Measurements from ENCODE around the gene TRPC5OS. TPM values are rescaled to one million over a fixed set of nuclear protein-coding genes. Genes with fewer than 3 reads are reported as not detected.

TRPC5OS gene
- total RNA-seq, 1 experiment from 2014 or later: not detected

DNA sequence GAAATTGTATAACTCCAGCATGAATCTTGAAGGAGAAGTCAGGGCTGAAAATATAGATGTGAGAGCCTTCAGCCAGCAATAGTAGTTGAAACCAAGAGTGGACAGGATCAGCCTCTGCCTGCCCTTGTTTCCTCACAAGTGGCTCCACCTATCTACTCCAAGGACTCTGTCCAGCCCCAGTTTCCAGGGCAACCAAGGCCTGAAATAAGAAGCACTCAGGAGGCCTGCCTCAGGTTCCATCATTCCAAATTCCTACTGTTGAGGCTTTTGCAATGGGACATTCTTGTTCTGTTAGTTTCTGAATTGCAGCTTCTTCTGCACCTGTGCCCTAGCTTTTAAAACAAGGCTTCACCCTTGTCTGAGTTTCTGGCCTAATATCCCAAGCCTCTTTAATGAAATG lies 41.6 kb downstream of the TRPC5OS start:
- no peaks in the 10 kb centered on the region for H3K9me2 ChIP-seq (ENCODE audit: insufficient read depth)
- peaks cover 21% of the 10 kb centered on the region for H3K4me1 ChIP-seq (replicated peaks; ENCODE audit: insufficient read depth)
- no peak overlapping the region for H2AFZ ChIP-seq
- no peaks in the 10 kb centered on the region for H3K9me3 ChIP-seq (ENCODE audit: insufficient read depth, low read depth)
- H3K36me3 ChIP-seq (ENCODE audit: low read depth): no peaks in the 10 kb centered on the region
- H3K79me2 ChIP-seq (ENCODE audit: low read depth): no peaks in the 10 kb centered on the region
- H3F3A ChIP-seq (ENCODE audit: insufficient read depth, low read depth): peaks cover 17% of the 10 kb centered on the region
- H4K20me1 ChIP-seq (ENCODE audit: insufficient read depth): no peaks in the 10 kb centered on the region
- TF ChIP-seq CTCF (conservative IDR thresholded peaks at IDR 0.05): no peak
- no peak for TF ChIP-seq EZH2 (IDR thresholded peaks at IDR 0.05; ENCODE audit: low read depth)
- peak in 1 of 2 experiments; percentile 53 for DNase-seq
- no peak overlapping the region for H3K4me3 ChIP-seq
- H3K27me3 ChIP-seq (ENCODE audit: insufficient read depth, low read depth): no peaks in the 10 kb centered on the region
- POLR2A ChIA-PET (ENCODE audit: unreplicated experiment): no interaction called here
- no peak overlapping the region for H3K4me2 ChIP-seq
- CTCF ChIA-PET: no interaction called here
- no peak overlapping the region for H3K27ac ChIP-seq
- no TSS peak for BruUV-seq (replicated peaks)
- intact Hi-C loops (cut with micrococcal nuclease; ENCODE audit: unreplicated experiment): no loop called here

GRCh38 chrX:111928456-111928855 lies 52.5 kb downstream of the TRPC5OS start:
- no peak overlapping the region for H2AFZ ChIP-seq
- H3K79me2 ChIP-seq (ENCODE audit: low read depth): no peaks in the 10 kb centered on the region
- ChIA-PET CTCF (no interaction called here), POLR2A (ENCODE audit: unreplicated experiment) (no interaction called here)
- H3K36me3 ChIP-seq (ENCODE audit: low read depth): no peaks in the 10 kb centered on the region
- H3K4me2 ChIP-seq: no peak overlapping the region
- BruUV-seq (replicated peaks): no TSS peak
- intact Hi-C loops (cut with micrococcal nuclease; ENCODE audit: unreplicated experiment): no loop called here
- no peaks in the 10 kb centered on the region for H3K9me2 ChIP-seq (ENCODE audit: insufficient read depth)
- no peak overlapping the region for H3K27ac ChIP-seq
- no peak for DNase-seq
- no peaks in the 10 kb centered on the region for H3K4me1 ChIP-seq (replicated peaks; ENCODE audit: insufficient read depth)
- H3K4me3 ChIP-seq: no peak overlapping the region
- H3K27me3 ChIP-seq (ENCODE audit: insufficient read depth, low read depth): no peaks in the 10 kb centered on the region; the same call in 1 of the 2 replicates
- TF ChIP-seq CTCF (conservative IDR thresholded peaks at IDR 0.05) (no peak), EZH2 (IDR thresholded peaks at IDR 0.05; ENCODE audit: low read depth) (no peak)
- no peaks in the 10 kb centered on the region for H3F3A ChIP-seq (ENCODE audit: insufficient read depth, low read depth)
- no peaks in the 10 kb centered on the region for H3K9me3 ChIP-seq (ENCODE audit: insufficient read depth, low read depth)
- no peaks in the 10 kb centered on the region for H4K20me1 ChIP-seq (ENCODE audit: insufficient read depth)

Other genes starting within 250 kb of the TRPC5OS start
- 39.6 and 50.2 TPM in 2 replicates for gene ALG13, start 195.0 kb upstream of the TRPC5OS start, total RNA-seq (2021)
- not detected in 2 replicates for gene TRPC5, start 206.6 kb downstream of the TRPC5OS start, total RNA-seq (2021)
- not detected in 2 replicates for gene RTL4, start 206.8 kb downstream of the TRPC5OS start, total RNA-seq (2021)